Central memory CD8-positive, alpha-beta T cell (primary cell): ENCODE measurements around the gene PSMD8.
"Not testable (repeated sequence)": the region's sequence is repeated elsewhere in the genome, so short reads cannot be mapped to it uniquely, and the experiment has no call there.

Experiments used
- ATAC-seq: fragments of 150-1000 bp; cut with Tn5 transposase; replicated peaks from 2 replicates; pipeline ENCODE4 v1.10.0; 2022; ENCODE audit warnings: mild to moderate bottlenecking, moderate FRiP score, moderate number of reproducible peaks; ENCODE audit not compliant: poor library complexity, severe bottlenecking; ENCODE audit errors: extremely low read depth
- DNase-seq, 2 donors: peaks; one replicate each; pipeline ENCODE4 v3.0.0; 2021; ENCODE audit warnings: low spot score in 2 of 2
- H3K27ac Mint-ChIP-seq: one replicate; pipeline ENCODE4 v1.8.0; 2022; ENCODE audit warnings: low read depth, mild to moderate bottlenecking, moderate library complexity, mixed read lengths
- H3K27me3 Mint-ChIP-seq: one replicate; pipeline ENCODE4 v1.8.0; 2022; ENCODE audit warnings: mixed read lengths
- H3K36me3 Mint-ChIP-seq: one replicate; pipeline ENCODE4 v1.8.0; 2022; ENCODE audit warnings: mild to moderate bottlenecking, moderate library complexity, mixed read lengths; ENCODE audit not compliant: insufficient read depth
- H3K4me1 Mint-ChIP-seq: one replicate; pipeline ENCODE4 v1.8.0; 2022; ENCODE audit warnings: mixed read lengths
- H3K4me3 Mint-ChIP-seq: one replicate; pipeline ENCODE4 v1.8.0; 2022; ENCODE audit warnings: mild to moderate bottlenecking, moderate library complexity, mixed read lengths
- H3K9me3 Mint-ChIP-seq: one replicate; pipeline ENCODE4 v1.8.0; 2022; ENCODE audit warnings: mixed read lengths

The PSMD8 gene

DNA sequence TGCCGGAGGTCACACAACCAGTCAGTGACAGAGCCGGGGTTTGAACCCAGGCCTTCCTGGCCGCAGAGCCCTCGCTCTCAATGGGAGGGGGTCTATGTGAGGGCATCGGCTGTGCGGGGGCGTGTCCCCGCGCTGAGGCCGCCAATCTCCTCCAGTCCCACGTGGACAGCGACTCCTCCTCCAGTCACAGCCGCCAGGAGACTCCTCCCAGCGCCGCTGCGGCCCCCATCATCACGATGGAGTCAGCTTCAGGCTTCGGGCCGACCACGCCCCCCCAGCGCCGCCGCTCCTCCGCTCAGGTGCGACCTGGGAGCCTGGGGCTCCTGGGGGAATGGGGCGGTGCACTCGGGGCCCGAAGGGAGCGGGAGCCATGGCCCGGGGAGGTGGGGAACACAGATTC lies 20.1 kb downstream of the PSMD8 start:
- no peaks in the 10 kb centered on the region for H3K9me3 Mint-ChIP-seq
- peak overlapping the region; percentile 71 for H3K4me3 Mint-ChIP-seq
- ATAC-seq (no peak), DNase-seq (no peak)
- H3K27me3 Mint-ChIP-seq: peaks cover 24% of the 10 kb centered on the region
- H3K4me1 Mint-ChIP-seq: peaks cover 24% of the 10 kb centered on the region
- peak overlapping the region; percentile 37 for H3K27ac Mint-ChIP-seq
- peaks cover 5% of the 10 kb centered on the region for H3K36me3 Mint-ChIP-seq

DNA sequence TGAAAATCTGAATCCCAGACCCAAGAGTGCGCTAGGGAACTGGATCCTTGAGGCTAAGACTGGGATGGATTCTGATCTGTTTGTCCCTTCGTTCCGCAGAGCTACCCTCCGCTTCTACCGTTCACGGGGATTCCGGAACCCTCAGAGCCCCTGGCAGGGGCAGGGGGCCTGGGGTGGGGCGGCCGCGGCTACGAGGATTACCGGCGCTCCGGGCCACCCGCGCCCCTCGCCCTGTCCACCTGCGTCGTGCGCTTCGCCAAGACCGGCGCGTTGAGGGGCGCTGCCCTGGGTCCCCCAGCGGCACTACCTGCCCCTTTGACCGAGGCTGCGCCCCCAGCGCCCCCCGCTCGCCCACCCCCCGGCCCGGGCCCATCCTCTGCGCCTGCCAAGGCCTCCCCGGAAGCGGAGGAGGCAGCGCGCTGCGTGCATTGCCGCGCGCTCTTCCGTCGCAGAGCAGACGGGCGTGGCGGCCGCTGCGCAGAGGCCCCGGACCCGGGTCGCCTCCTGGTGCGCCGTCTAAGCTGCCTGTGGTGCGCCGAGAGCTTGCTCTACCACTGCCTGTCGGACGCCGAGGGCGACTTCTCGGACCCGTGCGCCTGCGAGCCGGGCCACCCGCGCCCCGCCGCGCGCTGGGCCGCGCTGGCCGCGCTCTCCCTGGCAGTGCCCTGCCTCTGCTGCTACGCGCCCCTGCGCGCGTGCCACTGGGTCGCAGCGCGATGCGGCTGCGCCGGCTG lies 21.2 kb downstream of the PSMD8 start:
- Mint-ChIP-seq H3K27me3 (peaks cover 34% of the 10 kb centered on the region), H3K4me1 (peaks cover 18% of the 10 kb centered on the region), H3K27ac (no peak overlapping the region), H3K4me3 (peak overlapping the region; percentile 71), H3K9me3 (no peaks in the 10 kb centered on the region), H3K36me3 (peaks cover 5% of the 10 kb centered on the region)
- peak; percentile 77 for ATAC-seq
- no peak for DNase-seq

DNA sequence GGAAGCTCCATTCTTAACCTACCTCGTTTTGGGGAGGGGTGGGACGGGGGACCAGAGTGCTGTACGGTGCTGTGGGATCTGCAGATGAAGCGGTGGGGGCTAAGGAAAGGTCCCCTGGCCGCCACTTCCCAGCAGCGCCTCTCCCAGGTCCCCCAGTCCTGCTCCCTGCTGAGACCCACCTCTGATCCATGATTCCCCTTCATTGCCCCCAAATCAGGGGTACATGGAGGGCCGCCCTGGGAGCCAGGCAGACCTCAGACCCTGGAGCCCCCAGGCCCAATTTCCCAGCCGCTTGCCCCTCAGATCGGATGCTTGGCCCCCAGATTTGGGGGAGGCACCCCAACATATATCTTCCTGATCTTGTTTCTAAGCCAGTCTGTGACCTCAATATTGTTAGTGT lies 24.7 kb downstream of the PSMD8 start:
- DNase-seq (no peak), ATAC-seq (no peak)
- Mint-ChIP-seq H3K36me3 (peaks cover 14% of the 10 kb centered on the region), H3K27ac (no peak overlapping the region), H3K4me3 (no peak overlapping the region), H3K27me3 (peaks cover 43% of the 10 kb centered on the region), H3K9me3 (no peaks in the 10 kb centered on the region), H3K4me1 (peaks cover 31% of the 10 kb centered on the region)

DNA sequence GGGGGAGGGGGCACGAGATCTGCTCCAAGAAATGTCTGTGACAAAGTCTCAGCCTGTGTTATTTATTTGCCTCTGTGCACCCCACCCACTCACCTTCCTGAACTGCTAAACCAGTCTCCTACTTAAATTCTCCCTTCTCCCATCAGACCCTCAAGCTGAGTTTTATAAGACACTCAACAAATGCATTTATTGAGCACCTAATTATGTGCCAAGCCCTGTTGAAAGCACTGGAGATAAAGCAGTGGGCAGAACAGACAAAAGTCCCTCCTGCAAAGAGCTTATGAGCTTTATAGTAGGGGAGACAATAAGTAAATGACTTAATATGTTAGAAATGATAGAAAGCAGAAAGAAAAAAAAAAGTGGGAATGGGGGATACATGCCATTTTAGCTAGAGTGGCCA lies 25.2 kb downstream of the PSMD8 start:
- no peaks in the 10 kb centered on the region for H3K9me3 Mint-ChIP-seq
- peaks cover 39% of the 10 kb centered on the region for H3K27me3 Mint-ChIP-seq
- peaks cover 30% of the 10 kb centered on the region for H3K4me1 Mint-ChIP-seq
- H3K36me3 Mint-ChIP-seq: peaks cover 18% of the 10 kb centered on the region
- ATAC-seq (no peak), DNase-seq (no peak)
- no peak overlapping the region for H3K27ac Mint-ChIP-seq
- H3K4me3 Mint-ChIP-seq: no peak overlapping the region

DNA sequence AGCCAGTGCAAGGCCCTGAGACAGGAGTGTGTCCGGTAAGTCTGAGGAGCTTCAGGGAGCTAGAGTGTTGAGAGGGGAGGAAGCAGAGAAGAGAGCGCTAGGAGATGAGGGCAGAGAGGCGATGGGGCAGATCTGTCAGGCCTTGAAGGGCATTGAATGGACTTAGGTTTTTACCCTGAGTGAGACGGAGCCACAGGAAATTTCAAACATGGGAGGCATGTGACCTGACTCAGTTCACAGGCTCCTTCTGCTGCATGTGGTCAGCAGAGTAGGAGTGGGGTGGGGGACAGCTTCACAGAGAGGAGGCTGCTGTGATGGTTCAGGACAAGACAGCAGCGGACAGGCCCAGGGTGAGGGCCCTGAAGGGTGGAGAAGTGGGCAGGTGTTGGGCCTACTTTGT lies 26.0 kb downstream of the PSMD8 start:
- no peak overlapping the region for H3K27ac Mint-ChIP-seq
- peaks cover 16% of the 10 kb centered on the region for H3K36me3 Mint-ChIP-seq
- peaks cover 30% of the 10 kb centered on the region for H3K4me1 Mint-ChIP-seq
- DNase-seq: no peak
- peaks cover 39% of the 10 kb centered on the region for H3K27me3 Mint-ChIP-seq
- H3K4me3 Mint-ChIP-seq: no peak overlapping the region
- no peaks in the 10 kb centered on the region for H3K9me3 Mint-ChIP-seq
- ATAC-seq: no peak

DNA sequence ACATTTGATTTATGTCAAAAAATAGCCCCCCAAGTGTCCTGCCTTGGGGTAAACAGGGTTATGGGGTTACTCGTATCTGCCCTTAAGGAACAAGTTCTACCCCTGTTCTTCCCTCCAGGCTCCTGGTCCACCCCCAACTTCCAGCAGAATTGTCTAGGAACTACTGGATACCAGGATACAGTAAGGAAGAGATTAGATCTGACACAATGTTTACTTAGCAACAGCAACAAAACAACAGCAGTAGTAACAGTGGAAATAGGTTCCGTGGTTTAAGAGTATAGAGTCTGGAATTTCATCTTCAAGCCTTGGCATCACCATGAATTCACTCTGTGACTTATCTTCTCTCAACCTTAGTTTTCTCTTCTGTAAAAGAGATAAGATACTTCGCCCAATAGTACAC lies 26.8 kb downstream of the PSMD8 start:
- Mint-ChIP-seq H3K4me3 (no peak overlapping the region), H3K27me3 (peaks cover 39% of the 10 kb centered on the region), H3K27ac (no peak overlapping the region), H3K9me3 (no peaks in the 10 kb centered on the region), H3K4me1 (peaks cover 29% of the 10 kb centered on the region), H3K36me3 (peaks cover 16% of the 10 kb centered on the region)
- ATAC-seq: no peak
- DNase-seq: no peak

DNA sequence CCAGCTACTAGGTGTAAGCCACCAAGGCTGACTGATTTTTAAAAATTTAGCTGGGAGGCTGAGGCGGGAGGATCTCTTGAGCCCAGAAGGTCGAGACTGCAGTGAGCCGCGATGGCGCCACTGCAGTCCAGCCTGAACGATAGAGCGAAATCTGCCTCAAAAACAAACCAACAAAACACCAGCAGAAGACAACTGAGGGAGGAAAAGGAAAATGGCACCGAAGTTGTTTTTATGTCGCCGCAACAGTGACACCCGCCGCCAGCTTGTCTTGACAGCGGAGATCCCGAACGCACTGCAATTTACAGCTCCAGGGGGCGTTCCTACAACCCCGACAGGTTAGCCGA lies 28.2 kb downstream of the PSMD8 start:
- DNase-seq (no peak), ATAC-seq (peak; percentile 0)
- peaks cover 21% of the 10 kb centered on the region for H3K36me3 Mint-ChIP-seq
- peak overlapping the region; percentile 92 for H3K27ac Mint-ChIP-seq
- H3K9me3 Mint-ChIP-seq: no peaks in the 10 kb centered on the region
- peaks cover 20% of the 10 kb centered on the region for H3K4me1 Mint-ChIP-seq
- H3K4me3 Mint-ChIP-seq: peak overlapping the region; percentile 95
- H3K27me3 Mint-ChIP-seq: peaks cover 27% of the 10 kb centered on the region

DNA sequence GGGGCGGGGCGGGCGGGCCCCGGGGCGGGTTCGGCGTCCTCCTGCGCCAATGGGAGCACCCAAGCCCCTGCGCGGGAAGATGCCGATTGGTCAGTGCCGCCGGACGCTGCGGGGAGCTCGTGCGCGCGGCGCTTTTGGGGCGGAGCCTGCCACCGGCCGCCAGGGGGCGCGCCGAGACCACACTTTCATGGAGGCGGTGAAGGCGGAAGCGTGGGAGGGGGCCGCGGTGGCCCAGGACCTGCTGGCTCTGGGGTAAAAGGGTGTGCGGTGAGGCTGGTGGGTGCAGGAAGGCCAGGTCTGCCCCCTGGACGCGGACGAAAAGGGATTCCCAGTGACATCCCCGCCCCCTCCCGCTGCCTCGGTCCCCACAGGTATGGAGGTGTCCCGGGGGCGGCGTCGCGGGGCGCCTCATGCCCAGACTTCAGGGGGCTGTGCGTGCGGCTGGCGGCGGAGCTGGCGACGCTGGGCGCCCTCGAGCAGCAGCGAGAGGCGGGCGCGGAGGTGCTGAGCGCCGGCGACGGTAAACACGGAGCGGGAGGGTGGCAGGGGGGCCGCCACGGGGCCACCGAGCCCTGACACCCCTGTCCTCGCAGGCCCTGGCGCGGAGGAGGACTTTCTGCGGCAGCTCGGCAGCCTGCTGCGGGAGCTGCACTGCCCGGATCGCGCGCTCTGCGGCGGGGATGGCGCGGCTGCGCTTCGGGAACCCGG lies 28.8 kb downstream of the PSMD8 start, which contains the start of gene FAM98C:
TSS of gene FAM98C (plus strand) at position 127 of the 708 bp plus-strand sequence. CDS start at position 188, 61 bp downstream.
- Mint-ChIP-seq H3K36me3 (peaks cover 25% of the 10 kb centered on the region), H3K4me3 (peak within 1 kb of the TSS; percentile 95), H3K4me1 (peaks cover 20% of the 10 kb centered on the region), H3K27me3 (peaks cover 27% of the 10 kb centered on the region), H3K9me3 (no peaks in the 10 kb centered on the region), H3K27ac (peak within 1 kb of the TSS; percentile 92)
- DNase-seq (peak; percentile 96 to 98), ATAC-seq (peak; percentile 98)

DNA sequence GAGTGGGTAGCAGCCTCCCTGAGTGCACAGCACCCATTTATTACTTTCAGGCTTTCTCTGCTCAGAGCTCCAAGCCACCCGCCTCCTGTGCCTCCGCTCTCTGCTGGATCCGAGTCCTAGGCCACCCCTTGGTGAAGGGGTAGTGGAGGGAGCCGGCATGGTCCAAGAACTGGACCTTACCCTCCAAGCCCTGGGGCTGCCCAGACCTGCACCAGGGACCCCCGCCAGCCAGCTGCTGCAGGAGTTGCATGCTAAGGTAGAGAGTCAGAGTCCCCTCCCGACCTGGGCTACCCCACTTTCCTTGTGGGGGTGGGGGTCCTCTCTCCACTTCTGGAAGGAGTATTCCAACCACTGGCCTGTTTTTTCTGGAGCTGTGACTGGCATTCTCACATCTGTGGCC lies 30.5 kb downstream of the PSMD8 start:
- DNase-seq (no peak), ATAC-seq (no peak)
- no peak overlapping the region for H3K27ac Mint-ChIP-seq
- peaks cover 30% of the 10 kb centered on the region for H3K36me3 Mint-ChIP-seq
- H3K27me3 Mint-ChIP-seq: peaks cover 18% of the 10 kb centered on the region
- peak overlapping the region; percentile 95 for H3K4me3 Mint-ChIP-seq
- H3K4me1 Mint-ChIP-seq: peaks cover 20% of the 10 kb centered on the region
- H3K9me3 Mint-ChIP-seq: no peaks in the 10 kb centered on the region

DNA sequence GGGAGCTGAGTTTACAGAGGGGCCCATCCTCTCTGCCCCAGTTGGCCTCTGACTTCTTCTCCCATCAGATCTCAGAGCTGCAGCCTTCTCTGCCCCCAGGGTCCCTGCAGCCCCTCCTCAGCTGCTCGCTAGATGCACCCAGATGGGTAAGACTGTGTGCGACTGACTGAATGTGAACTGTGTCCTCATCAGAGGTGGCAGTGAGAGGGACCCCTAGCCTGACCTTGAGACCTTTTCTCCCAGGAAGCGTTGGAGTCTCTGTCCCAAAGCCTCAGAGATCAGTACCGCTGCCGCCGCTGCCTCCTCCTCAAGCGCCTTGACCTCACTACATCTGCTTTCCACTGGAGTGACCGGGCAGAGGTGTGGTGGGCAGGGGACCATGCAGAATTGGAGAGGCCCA lies 30.9 kb downstream of the PSMD8 start:
- DNase-seq (no peak), ATAC-seq (no peak)
- H3K4me1 Mint-ChIP-seq: peaks cover 20% of the 10 kb centered on the region
- peaks cover 13% of the 10 kb centered on the region for H3K27me3 Mint-ChIP-seq
- no peak overlapping the region for H3K4me3 Mint-ChIP-seq
- H3K36me3 Mint-ChIP-seq: peaks cover 30% of the 10 kb centered on the region
- H3K27ac Mint-ChIP-seq: no peak overlapping the region
- no peaks in the 10 kb centered on the region for H3K9me3 Mint-ChIP-seq

DNA sequence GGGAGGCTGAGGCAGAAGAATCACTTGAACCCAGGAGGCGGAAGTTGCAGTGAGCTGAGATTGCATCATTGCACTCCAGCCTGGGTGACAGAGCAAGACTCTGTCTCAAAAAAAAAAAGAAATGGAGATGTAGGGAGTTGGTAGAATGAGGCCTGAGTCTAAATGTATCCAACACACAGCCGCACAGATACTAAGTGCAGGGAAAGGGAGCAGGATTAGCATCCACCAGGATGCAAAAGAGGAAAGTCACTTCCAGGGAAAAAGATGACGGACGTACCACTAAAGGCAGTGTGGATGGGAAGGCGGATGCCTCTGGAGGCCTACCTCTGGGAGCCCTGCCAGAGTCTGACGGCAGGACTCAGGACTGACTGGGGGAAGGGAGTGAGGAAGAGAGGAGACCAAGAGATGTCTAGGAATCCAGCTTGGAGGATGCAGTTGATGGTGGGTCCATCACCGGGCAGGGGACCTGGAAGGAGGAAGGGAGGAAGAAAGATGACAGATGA lies 35.3 kb downstream of the PSMD8 start:
- DNase-seq: no peak
- no peak overlapping the region for H3K4me3 Mint-ChIP-seq
- H3K36me3 Mint-ChIP-seq: peaks cover 19% of the 10 kb centered on the region
- no peaks in the 10 kb centered on the region for H3K27me3 Mint-ChIP-seq
- no peak overlapping the region for H3K27ac Mint-ChIP-seq
- no peaks in the 10 kb centered on the region for H3K9me3 Mint-ChIP-seq
- no peaks in the 10 kb centered on the region for H3K4me1 Mint-ChIP-seq
- ATAC-seq: no peak

DNA sequence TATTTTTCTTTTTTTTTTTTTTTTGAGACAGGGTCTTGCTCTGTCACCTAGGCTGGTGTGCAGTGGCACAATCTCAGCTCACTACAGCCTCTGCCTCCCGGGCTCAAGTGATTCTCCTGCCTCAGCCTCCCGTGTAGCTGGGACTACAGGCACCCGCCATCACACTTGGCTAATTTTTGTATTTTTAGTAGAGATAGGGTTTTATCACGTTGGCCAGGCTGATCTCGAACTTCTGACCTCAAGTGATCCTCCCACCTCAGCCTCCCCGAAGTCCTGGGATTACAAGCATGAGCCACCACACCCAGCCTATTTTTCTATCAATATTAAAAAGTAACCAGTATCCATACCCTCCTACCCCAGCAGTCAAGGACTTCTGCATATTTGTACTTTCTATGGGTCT lies 36.0 kb downstream of the PSMD8 start:
- not testable (repeated sequence) for H3K9me3 Mint-ChIP-seq, H3K27me3 Mint-ChIP-seq, H3K4me3 Mint-ChIP-seq, ATAC-seq, DNase-seq, H3K4me1 Mint-ChIP-seq, H3K27ac Mint-ChIP-seq
- peaks cover 17% of the 10 kb centered on the region for H3K36me3 Mint-ChIP-seq
